NCI-H2029 treated with DMSO at 0.1 percent for 48 hours (cell line): Measurements from ENCODE around the gene GABRB3.

ENCODE experiments used
- DNase-seq: peaks from one replicate; lab custom pipeline; 2025; lab: John Stamatoyannopoulos, UW

GABRB3 gene

DNA sequence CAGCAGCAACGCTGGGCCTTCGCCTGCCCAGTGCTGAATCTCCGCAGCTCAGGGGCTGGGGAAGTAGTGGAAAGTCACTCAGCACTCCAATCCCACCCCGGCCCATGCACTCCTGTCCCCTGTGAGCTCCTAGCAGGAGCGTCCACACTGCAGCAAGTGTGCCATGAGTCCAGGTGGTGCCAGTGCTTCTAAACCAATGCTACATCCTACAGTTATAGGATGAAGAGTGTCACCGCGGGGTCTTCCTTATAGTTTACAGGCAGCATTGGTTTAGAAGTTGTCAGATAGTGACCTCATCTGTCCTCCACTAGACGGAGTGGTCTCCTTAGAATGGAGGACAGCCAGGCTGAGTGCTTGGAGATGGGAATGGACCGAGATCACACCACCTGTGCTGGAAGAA, 221.4 kb downstream of the GABRB3 start:
- no peak for DNase-seq

DNA sequence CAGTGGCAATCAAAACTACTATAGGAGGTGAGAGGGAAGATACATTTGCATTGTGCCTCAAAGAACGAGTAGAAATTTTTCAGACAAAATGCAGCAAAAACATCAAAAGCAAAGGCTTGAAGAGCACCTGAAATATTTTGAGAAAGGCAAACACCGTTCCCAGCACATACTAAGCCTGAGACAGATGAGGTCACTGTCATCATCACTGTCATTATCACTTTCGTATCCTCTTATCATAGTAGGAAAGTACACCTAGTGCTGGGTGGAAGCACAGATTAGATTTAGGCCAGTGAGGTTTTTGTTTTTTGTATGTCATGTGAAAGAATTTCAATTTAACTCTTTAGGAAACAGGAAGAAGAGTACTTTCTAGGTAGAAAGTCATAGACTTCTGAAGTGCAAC, 222.0 kb downstream of the GABRB3 start:
- DNase-seq: no peak

DNA sequence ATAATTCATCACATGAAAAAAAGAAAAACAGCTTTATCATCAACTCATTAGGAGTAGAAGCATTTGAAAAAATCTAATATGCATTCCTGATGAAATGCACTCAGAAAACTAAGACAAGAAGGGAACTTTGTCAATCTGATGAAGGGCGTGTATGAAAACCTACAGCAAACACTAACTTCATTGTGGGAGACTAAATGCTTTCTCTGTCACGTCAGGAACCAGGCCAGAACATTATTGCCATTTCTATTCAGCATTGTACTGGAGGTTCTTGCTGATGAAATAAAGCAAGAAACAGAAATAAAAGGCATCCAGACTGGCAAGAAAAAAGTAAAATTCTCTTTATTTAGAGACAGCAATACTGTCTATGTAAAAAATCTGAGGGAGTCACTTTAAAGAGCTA, 235.2 kb downstream of the GABRB3 start:
- DNase-seq: no peak

DNA sequence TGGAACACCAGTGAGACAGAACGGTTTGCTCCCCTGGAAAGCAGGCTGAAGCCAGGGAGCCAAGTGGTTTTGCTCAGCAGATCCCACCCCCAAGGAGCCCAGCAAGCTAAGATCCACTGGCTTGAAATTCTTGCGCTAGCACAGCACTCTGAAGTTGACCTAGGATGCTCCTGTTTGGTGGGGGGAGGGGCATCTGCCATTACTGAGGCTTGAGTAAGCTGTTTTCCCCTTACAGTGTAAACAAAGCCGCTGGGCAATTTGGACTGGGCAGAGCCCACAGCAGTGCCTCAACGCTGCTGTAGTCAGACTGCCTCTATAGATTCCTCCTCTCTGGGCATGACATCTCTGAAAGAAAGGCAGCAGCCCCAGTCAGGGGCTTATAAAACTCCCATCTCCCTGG, 241.4 kb downstream of the GABRB3 start:
- no peak for DNase-seq

DNA sequence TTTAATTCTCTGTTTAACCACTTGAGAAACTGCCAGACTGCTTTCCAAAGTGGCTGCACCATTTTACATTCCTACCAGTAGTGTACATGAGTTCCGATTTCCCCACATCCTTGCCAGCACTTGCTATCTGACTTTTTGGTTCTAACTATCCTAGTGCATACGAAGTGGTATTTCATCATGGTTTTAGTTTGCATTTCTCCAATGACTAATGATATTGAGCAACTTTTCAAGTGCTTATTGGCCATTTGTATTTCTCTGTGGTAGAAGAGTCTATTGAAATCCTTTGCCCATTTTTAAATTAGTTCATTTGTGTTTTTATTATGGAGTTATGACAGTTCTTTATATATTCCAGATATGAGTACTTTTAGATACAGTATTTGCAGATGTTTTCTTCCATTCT, 247.8 kb downstream of the GABRB3 start:
- no peak for DNase-seq

DNA sequence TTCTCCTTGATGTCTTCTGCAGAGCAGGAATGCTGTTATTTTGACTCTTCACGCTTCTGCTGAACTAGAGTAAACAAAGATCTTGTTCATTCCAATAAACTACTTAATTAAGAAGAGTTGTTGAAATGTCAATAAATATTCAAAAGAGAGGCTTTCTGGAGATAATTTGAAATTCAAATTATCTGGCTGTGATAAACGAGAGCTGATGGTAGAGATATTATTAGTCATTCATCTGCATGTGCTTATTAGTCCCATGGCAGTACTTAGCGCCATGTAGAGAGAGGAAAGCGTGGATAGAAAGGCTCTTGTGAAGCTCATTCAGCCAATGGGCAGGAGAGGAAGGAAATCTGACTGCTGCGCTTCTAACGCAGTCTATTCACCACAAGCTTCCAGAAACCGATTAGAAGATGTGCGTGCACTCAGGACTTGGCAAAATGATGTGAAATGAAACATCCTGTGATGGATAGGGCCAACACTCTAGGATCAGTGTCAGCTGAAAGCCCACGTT, 251.1 kb downstream of the GABRB3 start:
- no peak for DNase-seq

DNA sequence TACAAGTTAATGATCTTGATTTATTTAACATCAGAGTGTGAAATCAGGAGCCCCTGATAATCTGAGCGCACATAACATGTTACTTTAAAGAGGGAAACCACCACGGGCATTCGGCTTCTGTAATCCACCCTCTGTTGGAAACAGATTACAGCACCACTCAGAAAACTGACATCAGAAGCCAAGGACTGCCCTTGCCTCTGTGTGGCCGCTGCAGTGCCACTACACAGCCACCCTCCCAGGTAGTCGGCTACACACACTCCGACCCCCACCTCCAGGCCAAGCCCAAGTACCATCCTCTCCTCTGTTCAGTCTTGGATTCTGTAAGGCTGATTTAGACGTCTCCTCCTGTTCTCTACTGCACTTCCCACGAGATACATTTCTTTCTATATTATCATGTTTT, 251.7 kb downstream of the GABRB3 start:
- DNase-seq: no peak

DNA sequence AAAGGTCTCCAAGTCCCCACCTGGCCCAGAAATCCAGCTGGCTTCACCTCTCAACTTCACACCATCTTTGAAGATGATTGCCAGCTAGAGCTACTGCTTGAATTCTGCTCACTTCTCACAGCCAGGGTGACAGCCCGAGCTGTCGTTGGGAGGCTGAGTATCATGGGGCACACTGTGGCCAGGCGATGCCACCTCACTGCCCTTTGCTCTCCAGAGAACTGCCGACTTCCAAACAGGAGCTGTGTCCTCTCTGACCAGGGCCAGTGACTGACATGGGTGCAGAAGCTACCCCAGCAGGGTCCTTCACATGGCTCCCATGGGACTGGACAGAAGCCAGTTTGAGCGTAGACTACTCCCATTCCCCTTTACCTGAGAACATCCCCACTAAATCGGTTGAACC, 254.0 kb downstream of the GABRB3 start:
- no peak for DNase-seq

DNA sequence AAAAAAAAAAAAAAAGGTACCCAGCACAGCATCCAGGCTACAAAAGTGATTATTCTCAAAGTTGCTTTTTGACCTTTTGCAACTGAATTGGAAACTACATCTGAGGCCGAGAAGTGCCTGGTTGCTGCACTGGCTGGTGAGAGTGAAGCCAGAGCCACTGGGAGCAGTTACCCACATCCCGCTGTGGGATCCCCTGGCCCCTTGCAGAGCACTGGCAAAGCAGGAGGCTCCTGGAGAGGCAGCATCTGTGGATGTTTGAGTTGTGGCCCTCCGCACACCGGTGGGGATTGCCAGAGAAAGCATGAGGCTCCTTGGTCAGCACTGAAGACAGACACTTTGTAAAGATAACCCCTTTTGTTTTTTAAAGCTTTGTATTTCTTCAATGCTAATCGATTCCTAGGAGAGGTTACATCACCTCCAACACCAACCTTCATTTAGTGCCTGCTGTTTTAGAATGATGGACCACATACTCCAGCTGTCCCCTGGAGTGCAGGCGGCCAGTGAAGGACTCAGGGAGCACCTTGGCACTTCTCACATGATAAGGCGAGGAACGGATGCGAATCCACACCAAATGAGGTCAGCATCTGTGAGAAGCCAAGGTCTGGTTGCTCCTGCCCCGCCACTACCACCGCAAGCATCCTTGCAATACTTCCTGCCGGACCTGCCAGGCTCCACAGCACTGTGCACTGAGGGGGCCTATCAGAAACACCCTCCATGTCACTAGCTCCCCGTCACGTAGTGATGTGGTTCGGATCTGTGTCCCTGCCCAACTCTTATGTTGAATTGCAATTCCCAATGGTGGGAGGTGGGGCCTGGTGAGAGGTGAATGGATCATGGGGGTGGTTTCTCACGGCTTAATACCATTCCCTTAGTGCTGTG, 256.5 kb downstream of the GABRB3 start:
- DNase-seq: no peak

DNA sequence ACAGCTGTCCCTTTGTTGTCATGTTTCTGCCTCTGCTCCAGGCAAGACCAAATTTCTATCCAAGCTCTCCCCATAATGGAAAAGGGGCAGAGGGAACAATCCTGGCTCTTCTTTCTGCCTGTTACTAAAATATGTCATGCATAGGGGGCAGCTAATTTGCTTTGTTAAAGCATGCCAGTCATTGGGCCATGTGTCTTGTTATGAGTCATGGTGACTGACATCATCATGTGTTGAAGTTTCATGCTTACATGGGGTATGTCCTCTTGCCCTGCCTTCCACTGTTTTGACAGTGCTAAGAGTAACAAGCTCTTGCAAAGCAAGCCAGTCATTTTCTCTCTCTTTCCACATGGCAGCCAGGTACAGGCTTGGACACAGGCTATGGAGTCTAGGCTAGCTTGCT, 268.9 kb downstream of the GABRB3 start:
- DNase-seq: no peak
